AG04450 (cell line): ENCODE results near the gene CACNA1C. TPM values are rescaled to one million over a fixed set of nuclear protein-coding genes. Genes with fewer than 3 reads are reported as not detected.
A peak's percentile ranks its signal among the peaks of the same experiment; 100 is the strongest.

Source experiments
- CTCF ChIA-PET: fragments of 300-600, 350-600 bp; formaldehyde crosslinking; extraction: SDS; loops from one replicate; lab custom pipeline; 2022; ENCODE audit warnings: antibody characterized with exemption, inconsistent platforms; lab: Charles Lee
- POLR2A ChIA-PET: fragments of 350-600 bp; formaldehyde crosslinking; extraction: SDS; loops from one replicate; lab custom pipeline; 2021; ENCODE audit warnings: antibody characterized with exemption, inconsistent platforms; lab: Yijun Ruan, JAX
- DNase-seq: peaks from one replicate; pipeline ENCODE4 v3.0.0-alpha.2; 2011; ENCODE audit warnings: low read depth, low spot score
- H3K27ac ChIP-seq: one replicate; pipeline ENCODE4 v1.5.1; 2012; ENCODE audit warnings: low read depth, low read length, control low read depth
- H3K27me3 ChIP-seq: one replicate; pipeline ENCODE4 v1.6.0; 2012; ENCODE audit warnings: low read length; ENCODE audit not compliant: control insufficient read depth, insufficient read depth
- H3K4me3 ChIP-seq: 2 replicates; pipeline ENCODE4 v1.5.1; 2011; ENCODE audit warnings: mild to moderate bottlenecking, low read depth, low read length, control low read depth
- H3K9me3 ChIP-seq: 2 replicates; pipeline ENCODE4 v1.5.1; 2012; ENCODE audit warnings: low read length; ENCODE audit not compliant: control insufficient read depth, insufficient read depth
- CTCF ChIP-seq: IDR thresholded peaks from 2 replicates; pipeline ENCODE4 v1.5.1; 2011; ENCODE audit warnings: low read depth, low read length, control low read depth, inconsistent platforms
- polyA plus RNA-seq: library from polyadenylated mRNA; depleted of rRNA; stranded (reverse); fragments of >200 nt; gene quantifications from 2 replicates; pipeline ENCODE4 v1.2.3, GENCODE V29; 2011

CACNA1C gene
- polyA plus RNA-seq, 1 experiment: 5.9 TPM

GRCh38 chr12:2300886-2301285 is 248.1 kb downstream of the CACNA1C start:
- TF ChIP-seq CTCF: no peak
- H3K4me3 ChIP-seq: no peak overlapping the region
- ChIA-PET CTCF (no interaction called here), POLR2A (interaction anchor here (0.7 kb wide), 1 partner anchor 577 kb away, joined by 4 read pairs; no protein-coding TSS in a partner anchor)
- no peaks in the 10 kb centered on the region for H3K27me3 ChIP-seq
- H3K27ac ChIP-seq: no peak overlapping the region
- DNase-seq: no peak
- no peaks in the 10 kb centered on the region for H3K9me3 ChIP-seq

- DNase-seq: peak; percentile 60
- H3K4me3 ChIP-seq: no peak overlapping the region
- peak overlapping the region; percentile 41 for H3K27ac ChIP-seq
- no peaks in the 10 kb centered on the region for H3K9me3 ChIP-seq
- no peak for TF ChIP-seq CTCF
- CTCF ChIA-PET: no interaction called here
- POLR2A ChIA-PET: no interaction called here
- H3K27me3 ChIP-seq: no peaks in the 10 kb centered on the region
Observed at GRCh38 chr12:2301531-2302461, 249.0 kb downstream of the CACNA1C start.

GRCh38 chr12:2302711-2303580 is 250.2 kb downstream of the CACNA1C start:
- ChIA-PET CTCF (no interaction called here), POLR2A (no interaction called here)
- Histone ChIP-seq H3K4me3 (no peak overlapping the region), H3K27me3 (no peaks in the 10 kb centered on the region), H3K9me3 (no peaks in the 10 kb centered on the region), H3K27ac (no peak overlapping the region)
- no peak for DNase-seq
- TF ChIP-seq CTCF: no peak

- CTCF ChIA-PET: no interaction called here
- no peaks in the 10 kb centered on the region for H3K27me3 ChIP-seq
Observed at GRCh38 chr12:2304223-2304622, 251.4 kb downstream of the CACNA1C start.

More at GRCh38 chr12:2304223-2304622, 251.4 kb downstream of the CACNA1C start:
- no peaks in the 10 kb centered on the region for H3K9me3 ChIP-seq
- TF ChIP-seq CTCF: no peak
- no peak overlapping the region for H3K27ac ChIP-seq
- POLR2A ChIA-PET: no interaction called here
- H3K4me3 ChIP-seq: no peak overlapping the region
- DNase-seq: no peak
